Prostate gland (tissue), 2 donors: ENCODE measurements around the gene PILRB. TPM values are rescaled to one million over a fixed set of nuclear protein-coding genes. Genes with fewer than 3 reads are reported as not detected.

ENCODE experiments used
- DNase-seq: peaks from one replicate; pipeline ENCODE4 v3.0.0-alpha.2; 2019; ENCODE audit warnings: low spot score
- H3K27ac ChIP-seq, 2 donors: fragments of 200-600 bp; sonication (generic); 2 replicates each; pipeline ENCODE4 v1.5.1; 2017 to 2019
- H3K27me3 ChIP-seq: fragments of 200-600 bp; sonication (generic); replicated peaks from 2 replicates; pipeline ENCODE4 v1.5.1; 2019; ENCODE audit not compliant: insufficient read depth
- H3K36me3 ChIP-seq, 2 donors: fragments of 200-600 bp; sonication (generic); 1 replicate in 1 of 2; 2 replicates in 1 of 2; pipeline versions ENCODE4 v1.5.1 to v1.8.1; 2017 to 2019
- H3K4me1 ChIP-seq: fragments of 200-600 bp; sonication (generic); replicated peaks from 2 replicates; pipeline ENCODE4 v1.5.1; 2019
- H3K4me3 ChIP-seq, 2 donors: fragments of 200-600 bp; sonication (generic); 2 replicates each; pipeline ENCODE4 v1.5.1; 2017 to 2019
- H3K9me3 ChIP-seq: fragments of 200-600 bp; sonication (generic); 2 replicates; pipeline ENCODE4 v1.5.1; 2017
- CTCF ChIP-seq, 4 experiments: fragments of 200-600 bp in 2 of 4; fragments of 450-650 bp in 2 of 4; sonication (generic) in 2 of 4; IDR thresholded peaks; 1 replicate in 3 of 4; 2 replicates in 1 of 4; pipeline ENCODE4 v1.5.1; 2016 to 2019; ENCODE audit warnings: antibody characterized with exemption in 4 of 4, mild to moderate bottlenecking in 2 of 4, moderate library complexity in 2 of 4
- POLR2A ChIP-seq: fragments of 450-650 bp; IDR thresholded peaks from one replicate; pipeline ENCODE4 v1.6.1; 2016; ENCODE audit warnings: antibody characterized with exemption, mild to moderate bottlenecking
- POLR2AphosphoS5 ChIP-seq: sonication (generic); formaldehyde crosslinking; IDR thresholded peaks from one replicate; pipeline ENCODE4 v1.6.1; 2017; ENCODE audit warnings: antibody characterized with exemption
- WGBS: methylation state at CpG from one replicate; pipeline ENCODE4 v1.1.5; 2018; 5-methylcytosine and 5-hydroxymethylcytosine counted together
- intact Hi-C: fragments of 100-400 bp; cut with DNase I; formaldehyde crosslinking; loops from one replicate; pipeline ENCODE4 v1.14.2; 2022
- total RNA-seq, 2 donors: library from RNA; depleted of rRNA; stranded (reverse); fragments of >200 nt; gene quantifications; one replicate each; pipeline ENCODE4 v1.1.0, GENCODE V29; 2016

PILRB gene
- total RNA-seq, 2 donors from 2014 or later, result 72.4 to 120 TPM

GRCh38 chr7:100394077-100394476, 36.2 kb downstream of the PILRB start:
- DNase-seq, result no peak
- TF ChIP-seq POLR2A (no peak), CTCF (IDR thresholded peaks at IDR 0.05) (no peak), POLR2AphosphoS5 (no peak)
- no peaks in the 10 kb centered on the region for H3K4me1 ChIP-seq
- H3K9me3 ChIP-seq, result no peaks in the 10 kb centered on the region
- H3K27me3 ChIP-seq, result no peaks in the 10 kb centered on the region
- intact Hi-C loops, result no loop called here
- 84% methylated on average over 2 of the region's 2 CpGs for WGBS
- H3K4me3 ChIP-seq, result no peak overlapping the region
- H3K27ac ChIP-seq, result no peak overlapping the region
- no peaks in the 10 kb centered on the region for H3K36me3 ChIP-seq

GRCh38 chr7:100396421-100396982, 38.6 kb downstream of the PILRB start:
- 79% methylated on average over 9 of the region's 9 CpGs for WGBS
- H3K27ac ChIP-seq, result no peak overlapping the region
- no peaks in the 10 kb centered on the region for H3K36me3 ChIP-seq
- DNase-seq, result no peak
- intact Hi-C loops, result no loop called here
- H3K9me3 ChIP-seq, result no peaks in the 10 kb centered on the region
- H3K4me1 ChIP-seq, result no peaks in the 10 kb centered on the region
- H3K27me3 ChIP-seq, result no peaks in the 10 kb centered on the region
- no peak overlapping the region for H3K4me3 ChIP-seq
- TF ChIP-seq POLR2A (no peak), POLR2AphosphoS5 (no peak), CTCF (IDR thresholded peaks at IDR 0.05) (no peak)

- TF ChIP-seq POLR2A, result no peak
- no peak for TF ChIP-seq CTCF (IDR thresholded peaks at IDR 0.05)
- TF ChIP-seq POLR2AphosphoS5, result no peak
- no peaks in the 10 kb centered on the region for H3K27me3 ChIP-seq
- intact Hi-C loops, result no loop called here
- no peak for DNase-seq
- H3K36me3 ChIP-seq, result no peaks in the 10 kb centered on the region
- no peak overlapping the region for H3K27ac ChIP-seq
- no peaks in the 10 kb centered on the region for H3K9me3 ChIP-seq
- WGBS, result 48% methylated on average over 10 of the region's 13 CpGs
- no peaks in the 10 kb centered on the region for H3K4me1 ChIP-seq
- H3K4me3 ChIP-seq, result no peak overlapping the region
These were observed 39.6 kb downstream of the PILRB start for GRCh38 chr7:100397315-100398081.

- H3K36me3 ChIP-seq, result no peaks in the 10 kb centered on the region
- 58% methylated on average over 2 of the region's 2 CpGs for WGBS
- DNase-seq, result no peak
- no peak overlapping the region for H3K4me3 ChIP-seq
- no peaks in the 10 kb centered on the region for H3K9me3 ChIP-seq
- H3K4me1 ChIP-seq, result no peaks in the 10 kb centered on the region
- intact Hi-C loops, result no loop called here
- no peak for TF ChIP-seq CTCF (IDR thresholded peaks at IDR 0.05)
- no peak for TF ChIP-seq POLR2A
- no peak for TF ChIP-seq POLR2AphosphoS5
- no peak overlapping the region for H3K27ac ChIP-seq
- H3K27me3 ChIP-seq, result no peaks in the 10 kb centered on the region
These were observed 40.3 kb downstream of the PILRB start for GRCh38 chr7:100398239-100398638.

GRCh38 chr7:100400041-100400440, 42.1 kb downstream of the PILRB start:
- Histone ChIP-seq H3K4me1 (no peaks in the 10 kb centered on the region), H3K27ac (no peak overlapping the region), H3K36me3 (no peaks in the 10 kb centered on the region), H3K9me3 (no peaks in the 10 kb centered on the region), H3K4me3 (no peak overlapping the region), H3K27me3 (no peaks in the 10 kb centered on the region)
- no peak for TF ChIP-seq POLR2A
- no peak for TF ChIP-seq CTCF (IDR thresholded peaks at IDR 0.05)
- TF ChIP-seq POLR2AphosphoS5, result no peak
- intact Hi-C loops, result no loop called here
- 96% methylated on average over 3 of the region's 3 CpGs for WGBS
- DNase-seq, result no peak
